Activated T-helper 17 cell treated with anti-CD3 and anti-CD28 coated beads, Interleukin-2, amount 50 U/mL, for 72 hours (primary cell): ENCODE results near the gene PPIP5K2. TPM values are rescaled to one million over a fixed set of nuclear protein-coding genes. Genes with fewer than 3 reads are reported as not detected.

Experiments used
- ATAC-seq: fragments of 150-1000 bp; cut with Tn5 transposase; replicated peaks from 2 replicates; pipeline ENCODE4 v1.10.0; 2021; ENCODE audit warnings: mild to moderate bottlenecking, moderate library complexity
- H3K27ac Mint-ChIP-seq: one replicate; pipeline ENCODE4 v1.8.0; 2022; ENCODE audit warnings: mixed read lengths
- H3K27me3 Mint-ChIP-seq: one replicate; pipeline ENCODE4 v1.8.0; 2022; ENCODE audit warnings: mixed read lengths
- H3K36me3 Mint-ChIP-seq: one replicate; pipeline ENCODE4 v1.8.0; 2022; ENCODE audit warnings: low read depth, mild to moderate bottlenecking, mixed read lengths
- H3K4me1 Mint-ChIP-seq: one replicate; pipeline ENCODE4 v1.8.0; 2022; ENCODE audit warnings: mixed read lengths
- H3K4me3 Mint-ChIP-seq: one replicate; pipeline ENCODE4 v1.8.0; 2022; ENCODE audit warnings: mild to moderate bottlenecking, mixed read lengths
- H3K9me3 Mint-ChIP-seq: one replicate; pipeline ENCODE4 v1.8.0; 2022; ENCODE audit warnings: mixed read lengths
- total RNA-seq, 2 donors: library from RNA; stranded (reverse); gene quantifications; one replicate each; pipeline ENCODE4 v1.2.3, GENCODE V29; 2022

Gene PPIP5K2
- total RNA-seq, 2 donors from 2014 or later, result 47.1 to 53.3 TPM

- Mint-ChIP-seq H3K9me3 (peaks cover 4% of the 10 kb centered on the region), H3K36me3 (peaks cover 21% of the 10 kb centered on the region), H3K27ac (no peak overlapping the region), H3K4me1 (peaks cover 21% of the 10 kb centered on the region), H3K27me3 (no peaks in the 10 kb centered on the region), H3K4me3 (no peak overlapping the region)
- ATAC-seq, result no peak
Observed at GRCh38 chr5:103110403-103110802, 9.7 kb upstream of the PPIP5K2 start.

GRCh38 chr5:103111468-103111867 is 8.6 kb upstream of the PPIP5K2 start:
- peaks cover 21% of the 10 kb centered on the region for H3K36me3 Mint-ChIP-seq
- peaks cover 4% of the 10 kb centered on the region for H3K9me3 Mint-ChIP-seq
- peak; percentile 77 for ATAC-seq
- H3K4me1 Mint-ChIP-seq, result peaks cover 22% of the 10 kb centered on the region
- peak overlapping the region; percentile 52 for H3K4me3 Mint-ChIP-seq
- H3K27ac Mint-ChIP-seq, result peak overlapping the region; percentile 65
- H3K27me3 Mint-ChIP-seq, result no peaks in the 10 kb centered on the region

- ATAC-seq, result no peak
- peaks cover 8% of the 10 kb centered on the region for H3K36me3 Mint-ChIP-seq
- H3K27ac Mint-ChIP-seq, result peak overlapping the region; percentile 65
- no peaks in the 10 kb centered on the region for H3K27me3 Mint-ChIP-seq
- peaks cover 4% of the 10 kb centered on the region for H3K9me3 Mint-ChIP-seq
- peaks cover 22% of the 10 kb centered on the region for H3K4me1 Mint-ChIP-seq
- H3K4me3 Mint-ChIP-seq, result peak overlapping the region; percentile 52
Observed at GRCh38 chr5:103112910-103113309, 7.2 kb upstream of the PPIP5K2 start.

- Mint-ChIP-seq H3K4me3 (no peak overlapping the region), H3K27ac (no peak overlapping the region), H3K9me3 (peaks cover 4% of the 10 kb centered on the region), H3K36me3 (no peaks in the 10 kb centered on the region), H3K27me3 (no peaks in the 10 kb centered on the region), H3K4me1 (peaks cover 22% of the 10 kb centered on the region)
- no peak for ATAC-seq
Observed at GRCh38 chr5:103114440-103114839, 5.7 kb upstream of the PPIP5K2 start.

- Mint-ChIP-seq H3K36me3 (peaks cover under 1% of the 10 kb centered on the region), H3K27me3 (no peaks in the 10 kb centered on the region), H3K4me3 (peak overlapping the region; percentile 26), H3K4me1 (peaks cover 27% of the 10 kb centered on the region), H3K27ac (no peak overlapping the region), H3K9me3 (no peaks in the 10 kb centered on the region)
- no peak for ATAC-seq
Observed at GRCh38 chr5:103117471-103117991, 2.6 kb upstream of the PPIP5K2 start.

GRCh38 chr5:103119070-103119764 is 884 bp upstream of the PPIP5K2 start:
- peaks cover 24% of the 10 kb centered on the region for H3K4me1 Mint-ChIP-seq
- H3K36me3 Mint-ChIP-seq, result peaks cover 5% of the 10 kb centered on the region
- H3K4me3 Mint-ChIP-seq, result peak overlapping the region; percentile 87
- H3K9me3 Mint-ChIP-seq, result no peaks in the 10 kb centered on the region
- ATAC-seq, result no peak
- H3K27me3 Mint-ChIP-seq, result no peaks in the 10 kb centered on the region
- H3K27ac Mint-ChIP-seq, result peak overlapping the region; percentile 97

GRCh38 chr5:103120607-103121200 is 603 bp downstream of the PPIP5K2 start:
- Mint-ChIP-seq H3K9me3 (no peaks in the 10 kb centered on the region), H3K4me3 (peak overlapping the region; percentile 87), H3K36me3 (peaks cover 12% of the 10 kb centered on the region), H3K4me1 (peaks cover 18% of the 10 kb centered on the region), H3K27me3 (no peaks in the 10 kb centered on the region), H3K27ac (peak overlapping the region; percentile 97)
- ATAC-seq, result no peak

GRCh38 chr5:103122242-103122641 is 2.1 kb downstream of the PPIP5K2 start:
- H3K27ac Mint-ChIP-seq, result no peak overlapping the region
- peak overlapping the region; percentile 87 for H3K4me3 Mint-ChIP-seq
- no peaks in the 10 kb centered on the region for H3K9me3 Mint-ChIP-seq

GRCh38 chr5:103126557-103126956 is 6.5 kb downstream of the PPIP5K2 start:
- no peaks in the 10 kb centered on the region for H3K9me3 Mint-ChIP-seq
- no peak for ATAC-seq
- H3K4me3 Mint-ChIP-seq, result no peak overlapping the region
- H3K4me1 Mint-ChIP-seq, result peaks cover 32% of the 10 kb centered on the region
- H3K27me3 Mint-ChIP-seq, result no peaks in the 10 kb centered on the region
- no peak overlapping the region for H3K27ac Mint-ChIP-seq
- H3K36me3 Mint-ChIP-seq, result peaks cover 30% of the 10 kb centered on the region

More at GRCh38 chr5:103122242-103122641, 2.1 kb downstream of the PPIP5K2 start:
- H3K4me1 Mint-ChIP-seq, result peaks cover 22% of the 10 kb centered on the region
- H3K36me3 Mint-ChIP-seq, result peaks cover 12% of the 10 kb centered on the region
- no peak for ATAC-seq
- no peaks in the 10 kb centered on the region for H3K27me3 Mint-ChIP-seq

- ATAC-seq, result no peak
- Mint-ChIP-seq H3K9me3 (no peaks in the 10 kb centered on the region), H3K36me3 (peaks cover 30% of the 10 kb centered on the region), H3K27me3 (no peaks in the 10 kb centered on the region), H3K4me1 (peaks cover 24% of the 10 kb centered on the region), H3K4me3 (no peak overlapping the region), H3K27ac (no peak overlapping the region)
Observed at GRCh38 chr5:103127292-103127817, 7.3 kb downstream of the PPIP5K2 start.

GRCh38 chr5:103128202-103128601 is 8.1 kb downstream of the PPIP5K2 start:
- Mint-ChIP-seq H3K4me1 (peaks cover 23% of the 10 kb centered on the region), H3K27me3 (no peaks in the 10 kb centered on the region), H3K36me3 (peaks cover 32% of the 10 kb centered on the region), H3K9me3 (no peaks in the 10 kb centered on the region), H3K27ac (no peak overlapping the region), H3K4me3 (no peak overlapping the region)
- ATAC-seq, result no peak

GRCh38 chr5:103132684-103133083 is 12.6 kb downstream of the PPIP5K2 start:
- Mint-ChIP-seq H3K4me3 (peak overlapping the region; percentile 41), H3K27ac (peak overlapping the region; percentile 75), H3K36me3 (peaks cover 31% of the 10 kb centered on the region), H3K9me3 (no peaks in the 10 kb centered on the region), H3K4me1 (peaks cover 21% of the 10 kb centered on the region), H3K27me3 (no peaks in the 10 kb centered on the region)
- ATAC-seq, result peak; percentile 48

GRCh38 chr5:103133231-103133630 is 13.1 kb downstream of the PPIP5K2 start:
- peaks cover 19% of the 10 kb centered on the region for H3K4me1 Mint-ChIP-seq
- peaks cover 31% of the 10 kb centered on the region for H3K36me3 Mint-ChIP-seq
- no peak for ATAC-seq
- peak overlapping the region; percentile 41 for H3K4me3 Mint-ChIP-seq
- no peaks in the 10 kb centered on the region for H3K27me3 Mint-ChIP-seq
- peak overlapping the region; percentile 75 for H3K27ac Mint-ChIP-seq
- no peaks in the 10 kb centered on the region for H3K9me3 Mint-ChIP-seq

GRCh38 chr5:103135461-103135860 is 15.4 kb downstream of the PPIP5K2 start:
- Mint-ChIP-seq H3K27me3 (no peaks in the 10 kb centered on the region), H3K36me3 (peaks cover 40% of the 10 kb centered on the region), H3K9me3 (no peaks in the 10 kb centered on the region), H3K4me3 (no peak overlapping the region), H3K4me1 (peaks cover 15% of the 10 kb centered on the region), H3K27ac (peak overlapping the region; percentile 65)
- no peak for ATAC-seq

- no peak for ATAC-seq
- Mint-ChIP-seq H3K9me3 (no peaks in the 10 kb centered on the region), H3K27me3 (no peaks in the 10 kb centered on the region), H3K36me3 (peaks cover 35% of the 10 kb centered on the region), H3K4me3 (no peak overlapping the region), H3K27ac (no peak overlapping the region), H3K4me1 (peaks cover 4% of the 10 kb centered on the region)
Observed at GRCh38 chr5:103138202-103138690, 18.1 kb downstream of the PPIP5K2 start.
